OCI-M2 (cell line): ENCODE data around the gene PDE3B.

Experiments
- DNase-seq: peaks from one replicate; lab custom pipeline; 2025; ENCODE audit not compliant: unreplicated experiment; lab: John Stamatoyannopoulos, UW

Gene PDE3B

DNA sequence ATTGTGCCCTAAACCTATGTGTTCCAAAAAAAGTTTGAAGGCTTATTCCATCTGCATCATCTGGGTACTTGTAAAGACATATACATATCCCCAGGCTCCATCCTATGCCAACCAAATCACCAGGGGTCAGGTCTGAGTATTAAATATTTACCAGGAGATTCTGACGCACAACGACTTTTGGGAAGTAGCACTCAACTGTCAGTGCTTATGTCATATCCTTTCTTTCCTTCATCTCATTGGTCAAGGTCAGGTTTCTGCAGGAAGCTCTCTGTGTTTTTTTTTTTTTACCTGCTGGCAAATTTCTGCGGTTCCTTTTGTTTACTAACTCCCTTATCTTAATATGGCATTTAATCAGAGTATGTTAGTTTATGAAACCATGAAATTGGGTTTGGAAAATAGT lies 270.9 kb downstream of the PDE3B start:
- no peak for DNase-seq

DNA sequence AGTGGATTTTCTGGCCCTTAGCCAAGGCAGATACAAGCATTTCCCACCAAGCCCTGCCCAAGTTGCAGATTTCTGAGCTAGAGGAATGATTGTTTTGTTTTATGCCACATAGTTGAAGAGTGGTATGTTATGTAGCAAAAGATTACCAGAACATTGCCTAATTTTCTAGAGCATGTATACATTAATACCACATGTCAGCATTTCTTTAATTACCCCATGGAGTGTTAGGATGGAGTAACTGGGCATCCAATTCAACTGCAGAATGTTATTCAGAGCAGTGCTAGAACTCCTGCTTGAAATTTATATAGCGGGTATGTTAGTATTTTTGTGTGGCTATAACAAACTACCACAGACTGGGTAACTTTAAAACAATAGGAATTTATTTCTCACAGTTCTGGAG lies 272.8 kb downstream of the PDE3B start:
- DNase-seq, result no peak
